CD8-positive, alpha-beta memory T cell (primary cell): Measurements from ENCODE around the gene EGFLAM. TPM values are rescaled to one million over a fixed set of nuclear protein-coding genes. Genes with fewer than 3 reads are reported as not detected.
"Not testable (repeated sequence)": the region's sequence is repeated elsewhere in the genome, so short reads cannot be mapped to it uniquely, and the experiment has no call there.

ENCODE experiments used
- CTCF ChIA-PET: fragments of 350-600 bp; sonication (Branson Sonifier 250); formaldehyde crosslinking; loops from one replicate; lab custom pipeline; 2021; ENCODE audit warnings: antibody characterized with exemption; lab: Charles Lee
- POLR2A ChIA-PET: fragments of 350-600 bp; sonication (Branson Sonifier 250); formaldehyde crosslinking; loops from one replicate; lab custom pipeline; 2021; ENCODE audit warnings: antibody characterized with exemption; lab: Charles Lee
- DNase-seq, 5 donors: peaks; one replicate each; pipeline versions ENCODE4 v3.0.0 to v3.0.0-alpha.2; 2020 to 2022; ENCODE audit warnings: mixed read lengths in 1 of 5
- H3K27ac ChIP-seq: one replicate; pipeline ENCODE4 v1.7.0; 2013; ENCODE audit warnings: low read depth, mild to moderate bottlenecking, low read length, moderate library complexity
- H3K27me3 ChIP-seq: 2 replicates; pipeline ENCODE4 v1.7.0; 2013; ENCODE audit warnings: low read length, mild to moderate bottlenecking; ENCODE audit not compliant: insufficient read depth, poor library complexity, severe bottlenecking
- H3K36me3 ChIP-seq: 2 replicates; pipeline ENCODE4 v1.7.0; 2013; ENCODE audit warnings: mild to moderate bottlenecking, low read length, moderate library complexity; ENCODE audit not compliant: insufficient read depth
- H3K4me1 ChIP-seq: 2 replicates; pipeline ENCODE4 v1.7.0; 2013; ENCODE audit warnings: mild to moderate bottlenecking, low read length, moderate library complexity; ENCODE audit not compliant: insufficient read depth
- H3K4me3 ChIP-seq: 2 replicates; pipeline ENCODE4 v1.7.0; 2013; ENCODE audit warnings: mild to moderate bottlenecking, low read length
- H3K9me3 ChIP-seq: 2 replicates; pipeline ENCODE4 v1.7.0; 2013; ENCODE audit warnings: mild to moderate bottlenecking, low read length
- H3K27ac Mint-ChIP-seq, 8 donors: one replicate each; pipeline ENCODE4 v1.8.0; 2020 to 2021; ENCODE audit warnings: mixed read lengths in 8 of 8, mild to moderate bottlenecking in 6 of 8, inconsistent platforms in 3 of 8, moderate library complexity in 3 of 8
- H3K27me3 Mint-ChIP-seq, 2 donors: one replicate each; pipeline ENCODE4 v1.8.0; 2020 to 2021; ENCODE audit warnings: mixed read lengths in 2 of 2, mild to moderate bottlenecking in 1 of 2, moderate library complexity in 1 of 2
- H3K36me3 Mint-ChIP-seq, 3 donors: one replicate each; pipeline ENCODE4 v1.8.0; 2020 to 2021; ENCODE audit warnings: mixed read lengths in 3 of 3, inconsistent platforms in 1 of 3, mild to moderate bottlenecking in 1 of 3
- H3K4me1 Mint-ChIP-seq, 3 donors: one replicate each; pipeline ENCODE4 v1.8.0; 2020 to 2021; ENCODE audit warnings: mixed read lengths in 3 of 3, inconsistent platforms in 1 of 3, mild to moderate bottlenecking in 1 of 3
- H3K4me3 Mint-ChIP-seq, 7 donors: one replicate each; pipeline ENCODE4 v1.8.0; 2020 to 2021; ENCODE audit warnings: mixed read lengths in 7 of 7, mild to moderate bottlenecking in 6 of 7, moderate library complexity in 4 of 7, inconsistent platforms in 2 of 7
- H3K9me3 Mint-ChIP-seq, 5 donors: one replicate each; pipeline ENCODE4 v1.8.0; 2020 to 2022; ENCODE audit warnings: mixed read lengths in 5 of 5, mild to moderate bottlenecking in 3 of 5, moderate library complexity in 2 of 5, inconsistent platforms in 1 of 5
- polyA plus RNA-seq: library from polyadenylated mRNA; unstranded; fragments of 300-500 nt; fragmentation: Illumina TruSeq; gene quantifications from one replicate; pipeline ENCODE4 v1.2.3, GENCODE V29; 2021
- total RNA-seq, 2 experiments: library from RNA; stranded (reverse); gene quantifications; one replicate each; pipeline ENCODE4 v1.2.3, GENCODE V29; 2021

EGFLAM gene
- total and polyA plus RNA-seq, 3 experiments from 2014 or later, result not detected

GRCh38 chr5:38319491-38319890, 61.1 kb downstream of the EGFLAM start:
- Mint-ChIP-seq H3K4me3 (no peak overlapping the region), H3K36me3 (no peaks in the 10 kb centered on the region), H3K4me1 (no peaks in the 10 kb centered on the region), H3K27me3 (peaks cover 11 to 12% of the 10 kb centered on the region in 2 donors), H3K27ac (no peak overlapping the region), H3K9me3 (peaks cover 0 to 4% (median 0%) of the 10 kb centered on the region in 5 donors)
- CTCF ChIA-PET, result no interaction called here
- H3K4me1 ChIP-seq, result no peaks in the 10 kb centered on the region
- no peak for DNase-seq
- no peaks in the 10 kb centered on the region for H3K27me3 ChIP-seq
- H3K27ac ChIP-seq, result no peak overlapping the region
- H3K9me3 ChIP-seq, result no peaks in the 10 kb centered on the region
- H3K4me3 ChIP-seq, result no peak overlapping the region
- no peaks in the 10 kb centered on the region for H3K36me3 ChIP-seq
- POLR2A ChIA-PET, result no interaction called here

GRCh38 chr5:38321978-38322377, 63.6 kb downstream of the EGFLAM start:
- CTCF ChIA-PET, result no interaction called here
- no peak overlapping the region for H3K27ac Mint-ChIP-seq
- H3K4me1 Mint-ChIP-seq, result no peaks in the 10 kb centered on the region
- H3K9me3 ChIP-seq, result no peaks in the 10 kb centered on the region
- no peak overlapping the region for H3K27ac ChIP-seq
- H3K27me3 ChIP-seq, result no peaks in the 10 kb centered on the region
- no peaks in the 10 kb centered on the region for H3K36me3 Mint-ChIP-seq
- no peak for DNase-seq
- POLR2A ChIA-PET, result no interaction called here
- H3K9me3 Mint-ChIP-seq, result peaks cover 0 to 4% (median 0%) of the 10 kb centered on the region in 5 donors
- no peak overlapping the region for H3K4me3 ChIP-seq
- no peak overlapping the region for H3K4me3 Mint-ChIP-seq
- peaks cover 7 to 10% of the 10 kb centered on the region in 2 donors for H3K27me3 Mint-ChIP-seq
- no peaks in the 10 kb centered on the region for H3K4me1 ChIP-seq
- no peaks in the 10 kb centered on the region for H3K36me3 ChIP-seq

GRCh38 chr5:38323645-38324295, 65.4 kb downstream of the EGFLAM start:
- ChIA-PET POLR2A (no interaction called here), CTCF (no interaction called here)
- H3K27me3 Mint-ChIP-seq, result peaks cover 6 to 7% of the 10 kb centered on the region in 2 donors

GRCh38 chr5:38329132-38329715, 70.9 kb downstream of the EGFLAM start:
- peaks cover 0 to 3% (median 2%) of the 10 kb centered on the region in 5 donors for H3K9me3 Mint-ChIP-seq
- DNase-seq, result no peak

More at GRCh38 chr5:38323645-38324295, 65.4 kb downstream of the EGFLAM start:
- no peak overlapping the region for H3K4me3 ChIP-seq
- Mint-ChIP-seq H3K27ac (no peak overlapping the region), H3K36me3 (no peaks in the 10 kb centered on the region), H3K9me3 (peaks cover 0 to 4% (median 0%) of the 10 kb centered on the region in 5 donors), H3K4me3 (no peak overlapping the region), H3K4me1 (no peaks in the 10 kb centered on the region)
- DNase-seq, result no peak
- H3K36me3 ChIP-seq, result no peaks in the 10 kb centered on the region
- H3K27ac ChIP-seq, result no peak overlapping the region
- H3K4me1 ChIP-seq, result no peaks in the 10 kb centered on the region
- no peaks in the 10 kb centered on the region for H3K27me3 ChIP-seq
- H3K9me3 ChIP-seq, result no peaks in the 10 kb centered on the region

GRCh38 chr5:38330207-38330606, 71.8 kb downstream of the EGFLAM start:
- H3K27me3 ChIP-seq, result no peaks in the 10 kb centered on the region
- no peak for DNase-seq
- no peaks in the 10 kb centered on the region for H3K9me3 ChIP-seq
- Mint-ChIP-seq H3K27ac (no peak overlapping the region), H3K9me3 (peaks cover 0 to 3% (median 2%) of the 10 kb centered on the region in 5 donors), H3K4me1 (no peaks in the 10 kb centered on the region), H3K36me3 (no peaks in the 10 kb centered on the region), H3K4me3 (no peak overlapping the region), H3K27me3 (no peaks in the 10 kb centered on the region)
- H3K36me3 ChIP-seq, result no peaks in the 10 kb centered on the region
- CTCF ChIA-PET, result no interaction called here
- no peaks in the 10 kb centered on the region for H3K4me1 ChIP-seq
- POLR2A ChIA-PET, result no interaction called here
- no peak overlapping the region for H3K27ac ChIP-seq
- H3K4me3 ChIP-seq, result no peak overlapping the region

More at GRCh38 chr5:38329132-38329715, 70.9 kb downstream of the EGFLAM start:
- Mint-ChIP-seq H3K4me1 (no peaks in the 10 kb centered on the region), H3K4me3 (no peak overlapping the region), H3K27ac (peak overlapping the region in 1 of 8 donors; percentile 62), H3K36me3 (no peaks in the 10 kb centered on the region), H3K27me3 (peaks cover 0 to 3% of the 10 kb centered on the region in 2 donors)
- no peaks in the 10 kb centered on the region for H3K4me1 ChIP-seq
- no peak overlapping the region for H3K27ac ChIP-seq
- H3K36me3 ChIP-seq, result no peaks in the 10 kb centered on the region
- CTCF ChIA-PET, result no interaction called here
- H3K4me3 ChIP-seq, result no peak overlapping the region
- POLR2A ChIA-PET, result no interaction called here
- H3K9me3 ChIP-seq, result no peaks in the 10 kb centered on the region
- H3K27me3 ChIP-seq, result no peaks in the 10 kb centered on the region

- H3K9me3 Mint-ChIP-seq, result peaks cover 0 to 3% (median 2%) of the 10 kb centered on the region in 5 donors
- H3K27me3 ChIP-seq, result no peaks in the 10 kb centered on the region
- POLR2A ChIA-PET, result no interaction called here
- no peak overlapping the region for H3K4me3 ChIP-seq
- no peaks in the 10 kb centered on the region for H3K4me1 Mint-ChIP-seq
- no peak for DNase-seq
- no peak overlapping the region for H3K4me3 Mint-ChIP-seq
- peaks cover 0 to 2% of the 10 kb centered on the region in 2 donors for H3K27me3 Mint-ChIP-seq
- H3K9me3 ChIP-seq, result no peaks in the 10 kb centered on the region
- H3K27ac ChIP-seq, result no peak overlapping the region
- CTCF ChIA-PET, result no interaction called here
- no peaks in the 10 kb centered on the region for H3K36me3 ChIP-seq
- H3K36me3 Mint-ChIP-seq, result no peaks in the 10 kb centered on the region
- H3K27ac Mint-ChIP-seq, result no peak overlapping the region
- H3K4me1 ChIP-seq, result no peaks in the 10 kb centered on the region
Observed at GRCh38 chr5:38331831-38332230, 73.5 kb downstream of the EGFLAM start.

- DNase-seq, H3K4me3 ChIP-seq, POLR2A ChIA-PET, H3K27ac Mint-ChIP-seq, H3K4me1 Mint-ChIP-seq, H3K27ac ChIP-seq, H3K27me3 Mint-ChIP-seq, H3K4me3 Mint-ChIP-seq, H3K36me3 Mint-ChIP-seq, H3K9me3 ChIP-seq, H3K4me1 ChIP-seq, H3K27me3 ChIP-seq, H3K9me3 Mint-ChIP-seq, H3K36me3 ChIP-seq, CTCF ChIA-PET: not testable (repeated sequence)
Observed at GRCh38 chr5:38333181-38333580, 74.8 kb downstream of the EGFLAM start.

- no peaks in the 10 kb centered on the region for H3K27me3 ChIP-seq
- DNase-seq, result no peak
- ChIA-PET CTCF (no interaction called here), POLR2A (no interaction called here)
- H3K27ac ChIP-seq, result no peak overlapping the region
- H3K9me3 Mint-ChIP-seq, result peaks cover 0 to 1% (median 0%) of the 10 kb centered on the region in 5 donors
- no peak overlapping the region for H3K4me3 ChIP-seq
- H3K4me1 ChIP-seq, result no peaks in the 10 kb centered on the region
- no peaks in the 10 kb centered on the region for H3K9me3 ChIP-seq
- no peak overlapping the region for H3K4me3 Mint-ChIP-seq
- H3K4me1 Mint-ChIP-seq, result no peaks in the 10 kb centered on the region
- no peaks in the 10 kb centered on the region for H3K36me3 ChIP-seq
- H3K27me3 Mint-ChIP-seq, result peaks cover 2 to 14% of the 10 kb centered on the region in 2 donors
- H3K36me3 Mint-ChIP-seq, result no peaks in the 10 kb centered on the region
- peak overlapping the region in 1 of 8 donors; percentile 35 for H3K27ac Mint-ChIP-seq
Observed at GRCh38 chr5:38338455-38338854, 80.1 kb downstream of the EGFLAM start.
